HFF-Myc (cell line): Measurements from ENCODE around the gene SNAI1.

Experiments used
- DNase-seq: peaks from one replicate; pipeline ENCODE4 v3.0.0-alpha.2; 2011; ENCODE audit warnings: low read depth; ENCODE audit errors: extremely low read depth
- H3K4me3 ChIP-seq: replicated peaks from 2 replicates; pipeline ENCODE4 v1.5.1; 2011; ENCODE audit warnings: low read depth, mild to moderate bottlenecking, control low read depth, low read length
- CTCF ChIP-seq: IDR thresholded peaks from 2 replicates; pipeline ENCODE4 v1.5.1; 2012; ENCODE audit warnings: mild to moderate bottlenecking, low read depth, low read length, control low read depth; ENCODE audit errors: missing control alignments

SNAI1 gene

DNA sequence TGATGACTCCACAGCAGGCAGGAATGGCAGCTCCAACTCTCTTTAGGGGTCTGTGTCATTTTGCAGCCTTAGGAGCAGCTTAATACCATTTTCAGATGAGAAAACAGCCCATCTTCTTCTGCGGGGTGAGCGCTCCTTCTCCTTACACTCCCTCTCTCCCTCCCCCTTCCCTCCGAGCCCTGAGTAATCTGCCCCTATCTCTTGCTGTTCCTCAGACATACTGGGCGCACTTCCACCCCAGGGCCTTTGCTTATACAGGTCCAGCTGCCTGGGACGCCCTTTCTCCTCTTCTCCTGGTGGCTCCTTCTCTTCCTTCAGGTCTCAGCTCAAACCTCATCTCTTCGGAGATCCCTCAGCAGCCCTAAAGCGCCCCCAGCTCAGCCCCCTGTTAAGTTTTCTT is 54.8 kb downstream of the SNAI1 start:
- no peak for DNase-seq
- TF ChIP-seq CTCF: no peak
- H3K4me3 ChIP-seq: no peak overlapping the region

DNA sequence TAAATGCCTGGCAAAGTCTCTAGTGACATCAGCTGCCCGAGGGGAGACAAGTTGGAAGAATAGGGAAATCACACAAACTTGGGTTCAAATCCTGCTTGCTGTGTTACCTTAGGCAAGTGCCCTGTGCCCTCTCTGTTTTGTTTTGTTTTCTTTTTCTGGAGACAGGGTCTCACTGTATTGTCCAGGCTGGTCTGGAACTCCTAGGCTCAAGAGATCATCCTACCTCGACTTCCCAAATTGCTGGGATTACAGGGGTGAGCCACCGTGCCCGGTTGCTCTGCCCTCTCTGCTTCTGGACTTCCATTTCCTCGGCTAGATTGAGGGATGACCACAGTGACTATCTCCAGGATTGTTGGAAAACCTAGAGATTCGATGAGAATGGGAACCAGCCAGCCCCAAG is 55.4 kb downstream of the SNAI1 start:
- no peak for DNase-seq
- H3K4me3 ChIP-seq: no peak overlapping the region
- no peak for TF ChIP-seq CTCF
